Type B pancreatic cell (in vitro differentiated cells): ENCODE results near the gene SERPINB1. TPM values are rescaled to one million over a fixed set of nuclear protein-coding genes. Genes with fewer than 3 reads are reported as not detected.

Experiments used
- DNase-seq: peaks from one replicate; pipeline ENCODE4 v3.0.0; 2021; ENCODE audit warnings: mixed read lengths; ENCODE audit not compliant: unreplicated experiment; ENCODE audit errors: extremely low spot score
- H3K27ac Mint-ChIP-seq: 2 replicates; pipeline ENCODE4 v1.8.0; 2021; ENCODE audit warnings: mild to moderate bottlenecking, mixed read lengths
- H3K27me3 Mint-ChIP-seq: 2 replicates; pipeline ENCODE4 v1.8.0; 2021; ENCODE audit warnings: mixed read lengths
- H3K36me3 Mint-ChIP-seq: 2 replicates; pipeline ENCODE4 v1.8.0; 2021; ENCODE audit warnings: mixed read lengths
- H3K4me1 Mint-ChIP-seq: one replicate; pipeline ENCODE4 v1.8.0; 2021; ENCODE audit warnings: mixed read lengths; ENCODE audit not compliant: unreplicated experiment
- H3K4me3 Mint-ChIP-seq: 2 replicates; pipeline ENCODE4 v1.8.0; 2021; ENCODE audit warnings: mild to moderate bottlenecking, mixed read lengths
- H3K9me3 Mint-ChIP-seq: 2 replicates; pipeline ENCODE4 v1.8.0; 2021; ENCODE audit warnings: mixed read lengths
- total RNA-seq: library from RNA; stranded (reverse); gene quantifications from 2 replicates; pipeline ENCODE4 v1.2.1, GENCODE V29; 2021; ENCODE audit warnings: low replicate concordance
- TF ChIP-seq, protein P1 (sequence below): fragments of 200-600 bp; sonication (generic); conservative IDR thresholded peaks from 2 replicates; pipeline ENCODE4 v1.5.0; 2021; ENCODE audit warnings: antibody characterized with exemption, mild to moderate bottlenecking

Gene SERPINB1
- total RNA-seq, 1 donor from 2014 or later, result 31.2 TPM

DNA sequence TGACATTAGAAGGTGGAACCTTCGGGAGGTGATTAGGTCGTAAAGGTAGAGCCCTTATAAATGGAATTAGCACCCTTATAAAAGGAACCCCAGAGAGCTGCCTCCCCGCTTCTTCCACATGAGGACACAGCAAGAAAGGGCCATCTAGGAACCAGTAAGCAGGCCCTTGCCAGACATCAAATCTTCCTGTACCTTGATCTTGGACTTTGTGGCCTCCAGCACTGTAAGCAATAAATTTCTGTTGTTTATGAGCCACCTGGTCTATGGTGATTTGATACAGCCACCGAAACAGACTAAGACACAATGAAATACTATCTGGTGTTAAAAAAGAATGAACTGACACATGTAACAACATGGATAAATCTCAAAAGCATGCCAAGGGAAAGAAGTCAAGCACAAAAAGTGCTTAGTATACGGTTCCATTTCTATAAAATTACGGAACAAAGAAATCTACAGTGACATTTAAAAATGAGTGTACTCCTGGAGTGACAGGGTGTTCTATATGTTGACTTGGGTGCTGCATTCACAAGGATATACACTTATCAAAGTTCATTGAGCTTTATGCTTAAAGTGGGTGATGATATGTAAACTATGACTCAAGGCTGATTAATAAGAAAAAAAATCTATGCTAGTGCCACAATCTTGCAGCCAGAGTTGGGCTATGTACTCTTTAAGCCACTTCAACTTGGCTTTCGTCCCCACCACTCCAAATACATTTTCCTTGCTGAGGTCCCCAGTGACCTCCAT is 18.4 kb downstream of the SERPINB1 start:
- TF ChIP-seq, protein P1, sequence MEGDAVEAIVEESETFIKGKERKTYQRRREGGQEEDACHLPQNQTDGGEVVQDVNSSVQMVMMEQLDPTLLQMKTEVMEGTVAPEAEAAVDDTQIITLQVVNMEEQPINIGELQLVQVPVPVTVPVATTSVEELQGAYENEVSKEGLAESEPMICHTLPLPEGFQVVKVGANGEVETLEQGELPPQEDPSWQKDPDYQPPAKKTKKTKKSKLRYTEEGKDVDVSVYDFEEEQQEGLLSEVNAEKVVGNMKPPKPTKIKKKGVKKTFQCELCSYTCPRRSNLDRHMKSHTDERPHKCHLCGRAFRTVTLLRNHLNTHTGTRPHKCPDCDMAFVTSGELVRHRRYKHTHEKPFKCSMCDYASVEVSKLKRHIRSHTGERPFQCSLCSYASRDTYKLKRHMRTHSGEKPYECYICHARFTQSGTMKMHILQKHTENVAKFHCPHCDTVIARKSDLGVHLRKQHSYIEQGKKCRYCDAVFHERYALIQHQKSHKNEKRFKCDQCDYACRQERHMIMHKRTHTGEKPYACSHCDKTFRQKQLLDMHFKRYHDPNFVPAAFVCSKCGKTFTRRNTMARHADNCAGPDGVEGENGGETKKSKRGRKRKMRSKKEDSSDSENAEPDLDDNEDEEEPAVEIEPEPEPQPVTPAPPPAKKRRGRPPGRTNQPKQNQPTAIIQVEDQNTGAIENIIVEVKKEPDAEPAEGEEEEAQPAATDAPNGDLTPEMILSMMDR, result no peak
- Mint-ChIP-seq H3K4me3 (no peak overlapping the region), H3K4me1 (peaks cover 21% of the 10 kb centered on the region), H3K36me3 (peaks cover 3% of the 10 kb centered on the region), H3K27me3 (peaks cover 2% of the 10 kb centered on the region), H3K27ac (peak overlapping the region; percentile 67), H3K9me3 (no peaks in the 10 kb centered on the region)
- DNase-seq, result no peak

DNA sequence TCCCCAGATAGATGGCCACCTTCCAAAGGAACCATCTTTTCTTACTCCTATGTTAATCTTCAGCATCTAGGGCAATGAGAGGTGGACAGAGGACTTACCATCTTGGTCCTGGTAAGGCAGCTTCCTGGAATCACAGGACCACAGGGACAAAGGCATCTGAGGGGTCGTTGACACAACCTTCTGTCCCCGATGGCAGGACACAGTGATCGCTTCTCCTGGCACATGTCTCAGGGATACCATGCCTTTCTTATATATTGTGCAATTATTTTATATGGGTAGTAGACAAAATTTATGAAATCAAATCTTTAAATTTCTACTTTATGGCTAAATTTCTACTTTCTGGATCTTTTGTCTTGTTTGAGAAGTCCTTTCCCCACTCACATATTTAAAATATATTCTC is 20.1 kb downstream of the SERPINB1 start:
- Mint-ChIP-seq H3K9me3 (peaks cover under 1% of the 10 kb centered on the region), H3K4me3 (no peak overlapping the region), H3K36me3 (peaks cover 4% of the 10 kb centered on the region), H3K4me1 (peaks cover 28% of the 10 kb centered on the region), H3K27ac (no peak overlapping the region), H3K27me3 (peaks cover 2% of the 10 kb centered on the region)
- TF ChIP-seq, protein P1, result no peak
- no peak for DNase-seq

DNA sequence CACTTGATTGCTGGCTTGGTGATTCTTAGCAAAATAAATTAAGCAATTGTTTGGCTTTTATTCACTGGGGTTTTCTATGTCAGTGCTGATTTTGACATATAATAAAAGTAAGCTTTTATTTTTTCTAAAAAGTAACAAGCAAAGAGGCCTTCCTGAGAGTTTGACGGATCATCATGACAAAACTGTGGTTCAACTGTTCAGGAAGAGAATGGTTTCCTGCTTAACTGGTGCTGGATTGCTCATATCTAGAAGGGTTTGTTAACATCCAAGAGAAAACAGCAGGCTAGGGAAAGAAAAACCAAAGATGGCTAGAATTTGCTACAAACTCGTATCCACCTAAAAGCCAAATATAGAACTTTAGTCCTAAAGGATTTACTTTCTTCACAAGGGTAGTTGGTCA is 21.2 kb downstream of the SERPINB1 start:
- DNase-seq, result no peak
- Mint-ChIP-seq H3K27ac (peak overlapping the region; percentile 54), H3K4me1 (peaks cover 28% of the 10 kb centered on the region), H3K36me3 (peaks cover 6% of the 10 kb centered on the region), H3K27me3 (peaks cover 2% of the 10 kb centered on the region), H3K9me3 (peaks cover 5% of the 10 kb centered on the region), H3K4me3 (no peak overlapping the region)
- TF ChIP-seq, protein P1, result no peak

DNA sequence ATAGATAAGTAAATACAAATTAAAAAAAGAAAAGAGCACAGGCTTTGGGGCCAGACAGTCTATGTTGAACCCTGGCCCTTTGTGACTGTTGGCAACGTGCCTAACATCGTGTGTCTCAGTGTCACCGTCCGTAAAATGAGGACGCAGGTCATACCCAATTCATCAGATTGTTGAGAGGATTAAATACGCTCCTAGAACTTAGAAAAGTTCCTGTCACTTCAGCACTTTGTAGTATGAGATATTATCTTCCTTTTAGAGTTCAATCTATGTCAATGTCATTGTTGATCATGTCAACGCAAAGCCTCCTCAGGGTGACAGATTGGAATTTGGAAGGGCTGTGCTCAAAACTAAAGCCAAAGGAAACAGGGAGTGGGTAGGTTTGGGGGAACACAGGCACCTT is 21.7 kb downstream of the SERPINB1 start:
- H3K27ac Mint-ChIP-seq, result peak overlapping the region; percentile 54
- H3K4me1 Mint-ChIP-seq, result peaks cover 28% of the 10 kb centered on the region
- peaks cover 5% of the 10 kb centered on the region for H3K9me3 Mint-ChIP-seq
- no peak for DNase-seq
- peaks cover 6% of the 10 kb centered on the region for H3K36me3 Mint-ChIP-seq
- no peak overlapping the region for H3K4me3 Mint-ChIP-seq
- TF ChIP-seq, protein P1, result no peak
- H3K27me3 Mint-ChIP-seq, result peaks cover 2% of the 10 kb centered on the region

DNA sequence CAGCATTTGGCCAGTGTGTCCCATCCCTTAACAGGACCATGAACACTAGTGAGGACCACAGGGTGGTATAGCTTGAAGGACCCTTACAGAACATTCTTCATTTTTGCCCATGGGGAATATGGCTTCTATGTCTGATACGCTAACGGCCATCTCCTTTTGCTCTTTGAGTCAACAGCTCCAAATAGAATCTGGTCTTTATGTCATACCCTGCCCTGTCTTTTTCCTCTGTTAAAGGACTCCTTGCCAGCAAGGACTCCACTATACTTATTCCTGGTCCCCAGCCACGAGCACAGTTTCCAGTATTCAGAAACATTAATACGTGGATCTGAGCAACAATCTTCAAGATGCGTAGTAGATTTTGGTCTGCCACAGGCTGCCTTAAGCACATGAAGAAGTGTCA is 22.5 kb downstream of the SERPINB1 start:
- H3K27ac Mint-ChIP-seq, result no peak overlapping the region
- peaks cover 6% of the 10 kb centered on the region for H3K36me3 Mint-ChIP-seq
- H3K9me3 Mint-ChIP-seq, result peaks cover 5% of the 10 kb centered on the region

More for the DNA sequence above, 22.5 kb downstream of the SERPINB1 start:
- H3K27me3 Mint-ChIP-seq, result peaks cover 2% of the 10 kb centered on the region
- H3K4me1 Mint-ChIP-seq, result peaks cover 28% of the 10 kb centered on the region
- TF ChIP-seq, protein P1, result no peak
- DNase-seq, result no peak
- H3K4me3 Mint-ChIP-seq, result no peak overlapping the region
